Aorta (tissue), 5 donors: ENCODE data around the gene DDN. TPM values are rescaled to one million over a fixed set of nuclear protein-coding genes. Genes with fewer than 3 reads are reported as not detected.

ENCODE experiments used
- ATAC-seq: fragments of 200-7000 bp; cut with Tn5 transposase; one replicate; pipeline ENCODE4 v1.9.1; 2022; ENCODE audit warnings: moderate library complexity; ENCODE audit not compliant: low FRiP score
- DNase-seq, 2 donors: peaks; one replicate each; pipeline ENCODE4 v3.0.0-alpha.2; 2020
- H3K27ac ChIP-seq, 2 donors: one replicate each; pipeline ENCODE4 v1.5.1; 2013; ENCODE audit warnings: low read length in 2 of 2, mild to moderate bottlenecking in 2 of 2, moderate library complexity in 2 of 2, control low read depth in 1 of 2, inconsistent platforms in 1 of 2, low read depth in 1 of 2
- H3K27me3 ChIP-seq, 2 donors: one replicate each; pipeline ENCODE4 v1.6.1; 2013; ENCODE audit warnings: control low read depth in 1 of 2, low read length in 1 of 2, mild to moderate bottlenecking in 1 of 2, moderate library complexity in 1 of 2; ENCODE audit not compliant: insufficient read depth in 2 of 2, control insufficient read depth in 1 of 2
- H3K36me3 ChIP-seq, 2 donors: one replicate each; pipeline ENCODE4 v1.6.1; 2013; ENCODE audit warnings: control low read depth in 1 of 2, low read length in 1 of 2, mild to moderate bottlenecking in 1 of 2; ENCODE audit not compliant: insufficient read depth in 2 of 2, control insufficient read depth in 1 of 2
- H3K4me1 ChIP-seq, 2 donors: one replicate each; pipeline ENCODE4 v1.6.1; 2013; ENCODE audit warnings: low read length in 2 of 2, control low read depth in 1 of 2, mild to moderate bottlenecking in 1 of 2, moderate library complexity in 1 of 2; ENCODE audit not compliant: insufficient read depth in 2 of 2, control insufficient read depth in 1 of 2
- H3K4me3 ChIP-seq, 2 donors: one replicate each; pipeline ENCODE4 v1.5.1; 2013; ENCODE audit warnings: low read length in 2 of 2, control low read depth in 1 of 2, mild to moderate bottlenecking in 1 of 2
- H3K9me3 ChIP-seq: one replicate; pipeline ENCODE4 v1.6.1; 2013; ENCODE audit warnings: mild to moderate bottlenecking, low read length; ENCODE audit not compliant: control insufficient read depth
- WGBS, 2 donors: extraction: QIAGEN DNeasy Blood & Tissue Kit; methylation state at CpG; one replicate each; pipeline ENCODE4 v1.1.7; 2013; 5-methylcytosine and 5-hydroxymethylcytosine counted together
- intact Hi-C, 2 donors: fragments of 100-400 bp; cut with DNase I; formaldehyde crosslinking; loops; one replicate each; pipeline versions ENCODE4 v1.14.2 to v1.15.0; 2022
- polyA plus RNA-seq, 2 donors: library from polyadenylated mRNA; stranded (reverse); fragments of 200-250 nt; gene quantifications; one replicate each; pipeline ENCODE4 v1.2.3, GENCODE V29; 2013
- total RNA-seq, 2 donors: library from RNA; stranded (reverse); fragmentation: NEBNext Ultra II Directional; extraction: Animal tissue kit (Norgen Biotek cat#: 25700); gene quantifications; one replicate each; pipeline ENCODE4 v1.2.1, GENCODE V29; 2021
- donor health status: healthy with polysubstance abuse.
- donor health status: Bipolar disorder and iron deficiency.
- donor health status: DM: no; HTN: no; CAD: no.
- donor health status: DM: no; HTN: no; CAD: no.
- donor health status: DM: yes; HTN: yes; CAD: no.

The DDN gene
- total and polyA plus RNA-seq, 4 donors: 0.10 to 0.50 TPM; not detected in 2

GRCh38 chr12:48969160-48969771 is 29.9 kb downstream of the DDN start:
- H3K4me3 ChIP-seq: no peak overlapping the region
- no peaks in the 10 kb centered on the region for H3K36me3 ChIP-seq
- intact Hi-C loops: no loop called here
- no peaks in the 10 kb centered on the region for H3K4me1 ChIP-seq
- no peaks in the 10 kb centered on the region for H3K9me3 ChIP-seq
- no peak overlapping the region for H3K27ac ChIP-seq
- WGBS, 2 donors: 55 to 62% methylated on average over 8 of the region's 8 CpGs
- ATAC-seq: no peak
- no peaks in the 10 kb centered on the region for H3K27me3 ChIP-seq
- no peak for DNase-seq

GRCh38 chr12:48968467-48968866 is 30.7 kb downstream of the DDN start:
- ATAC-seq (no peak), DNase-seq (no peak)
- Histone ChIP-seq H3K27ac (no peak overlapping the region), H3K9me3 (no peaks in the 10 kb centered on the region), H3K27me3 (no peaks in the 10 kb centered on the region), H3K4me1 (no peaks in the 10 kb centered on the region), H3K4me3 (no peak overlapping the region), H3K36me3 (no peaks in the 10 kb centered on the region)
- intact Hi-C loops: no loop called here
- WGBS, 2 donors: 88 to 98% methylated on average over 3 of the region's 3 CpGs

GRCh38 chr12:48967991-48968390 is 31.2 kb downstream of the DDN start:
- DNase-seq (no peak), ATAC-seq (no peak)
- no peak overlapping the region for H3K4me3 ChIP-seq
- H3K27me3 ChIP-seq: no peaks in the 10 kb centered on the region
- WGBS, 2 donors: 77 to 83% methylated on average over 7 of the region's 7 CpGs
- intact Hi-C loops: no loop called here
- no peak overlapping the region for H3K27ac ChIP-seq
- no peaks in the 10 kb centered on the region for H3K36me3 ChIP-seq
- no peaks in the 10 kb centered on the region for H3K9me3 ChIP-seq
- no peaks in the 10 kb centered on the region for H3K4me1 ChIP-seq

GRCh38 chr12:48966177-48966895 is 32.8 kb downstream of the DDN start:
- WGBS, 2 donors: 61 to 62% methylated on average over 20 of the region's 20 CpGs
- no peak overlapping the region for H3K27ac ChIP-seq
- H3K4me1 ChIP-seq: no peaks in the 10 kb centered on the region
- no peaks in the 10 kb centered on the region for H3K27me3 ChIP-seq
- no peaks in the 10 kb centered on the region for H3K9me3 ChIP-seq
- DNase-seq (no peak), ATAC-seq (no peak)
- no peak overlapping the region for H3K4me3 ChIP-seq
- H3K36me3 ChIP-seq: no peaks in the 10 kb centered on the region
- intact Hi-C loops: no loop called here

GRCh38 chr12:48965298-48965838 is 33.8 kb downstream of the DDN start:
- DNase-seq (no peak), ATAC-seq (no peak)
- no peaks in the 10 kb centered on the region for H3K36me3 ChIP-seq
- H3K27ac ChIP-seq: no peak overlapping the region
- H3K9me3 ChIP-seq: no peaks in the 10 kb centered on the region
- H3K27me3 ChIP-seq: no peaks in the 10 kb centered on the region
- H3K4me3 ChIP-seq: no peak overlapping the region
- H3K4me1 ChIP-seq: no peaks in the 10 kb centered on the region
- intact Hi-C loops: no loop called here

DNA sequence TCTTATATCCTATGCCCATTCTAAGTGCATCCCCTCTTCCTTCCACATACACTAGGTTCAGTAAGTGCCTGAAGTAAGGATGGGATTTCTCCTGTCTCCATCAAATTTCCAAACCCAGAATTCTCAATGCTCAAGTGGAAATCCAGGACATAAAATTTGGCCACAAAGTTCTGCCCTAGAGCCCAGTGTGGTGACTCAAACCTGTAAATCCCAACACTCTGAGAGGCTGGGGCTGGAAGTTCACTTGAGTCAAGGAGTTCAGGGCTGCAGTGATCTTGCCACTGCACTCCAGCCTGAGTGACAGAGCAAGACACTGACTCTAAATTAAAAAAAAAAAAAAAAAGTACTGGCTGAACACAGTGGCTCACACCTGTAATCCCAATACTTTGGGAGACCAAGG is 37.4 kb downstream of the DDN start:
- no peak overlapping the region for H3K27ac ChIP-seq
- no peaks in the 10 kb centered on the region for H3K36me3 ChIP-seq
- H3K9me3 ChIP-seq: no peaks in the 10 kb centered on the region
- DNase-seq: no peak
- no peak overlapping the region for H3K4me3 ChIP-seq
- H3K4me1 ChIP-seq: no peaks in the 10 kb centered on the region
- intact Hi-C loops: no loop called here
- ATAC-seq: no peak
- H3K27me3 ChIP-seq: no peaks in the 10 kb centered on the region

DNA sequence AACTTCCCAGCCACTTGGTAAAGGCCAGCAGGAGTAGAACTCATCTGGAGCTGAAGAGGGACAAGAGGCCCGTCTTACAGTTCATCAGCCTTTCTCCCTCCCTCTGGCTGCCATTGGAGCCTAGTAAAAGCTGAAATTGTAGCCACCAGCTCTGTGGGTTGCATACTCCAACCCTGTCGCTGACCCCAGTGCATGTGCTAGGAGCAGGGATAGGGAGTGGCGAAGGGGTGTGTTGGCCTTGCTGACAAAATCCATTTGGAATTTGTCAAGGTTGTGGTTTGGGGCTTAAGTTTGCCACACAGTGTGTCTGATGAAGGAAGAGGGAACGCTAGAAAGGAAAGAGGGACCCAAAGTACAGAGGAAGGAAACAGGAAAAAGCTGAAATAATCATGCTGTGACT is 37.8 kb downstream of the DDN start:
- H3K4me1 ChIP-seq: no peaks in the 10 kb centered on the region
- no peak overlapping the region for H3K4me3 ChIP-seq
- no peaks in the 10 kb centered on the region for H3K9me3 ChIP-seq
- intact Hi-C loops: no loop called here
- ATAC-seq: no peak
- H3K27me3 ChIP-seq: no peaks in the 10 kb centered on the region
- no peak for DNase-seq
- H3K27ac ChIP-seq: no peak overlapping the region
- no peaks in the 10 kb centered on the region for H3K36me3 ChIP-seq
- 48 to 60% methylated on average over 4 of the region's 4 CpGs for WGBS, 2 donors

DNA sequence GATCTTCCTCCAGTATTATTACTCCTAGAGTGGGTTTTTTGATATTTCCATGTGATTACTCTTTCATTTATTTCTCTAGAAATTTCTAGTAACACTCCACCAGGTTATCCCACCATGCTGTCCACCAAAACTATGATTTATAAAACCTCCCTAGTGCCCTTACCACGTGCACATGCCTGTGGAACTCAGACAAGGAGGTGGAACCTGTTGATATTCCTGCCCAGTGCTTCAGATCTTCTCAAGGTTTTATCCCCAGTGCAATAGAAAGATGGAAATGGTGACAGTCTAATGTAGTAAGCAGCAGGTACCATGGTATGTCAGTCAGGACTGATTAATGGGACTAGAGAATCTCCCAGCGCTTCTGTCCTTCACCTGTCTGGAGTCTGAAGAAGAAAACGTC is 38.3 kb downstream of the DDN start:
- Histone ChIP-seq H3K36me3 (no peaks in the 10 kb centered on the region), H3K4me1 (no peaks in the 10 kb centered on the region), H3K27ac (no peak overlapping the region), H3K4me3 (no peak overlapping the region), H3K9me3 (no peaks in the 10 kb centered on the region), H3K27me3 (no peaks in the 10 kb centered on the region)
- DNase-seq: no peak
- WGBS, 2 donors: 65 to 73% methylated on average over 3 of the region's 3 CpGs
- intact Hi-C loops: no loop called here
- ATAC-seq: no peak

- no peaks in the 10 kb centered on the region for H3K9me3 ChIP-seq
- no peak for DNase-seq
- no peak overlapping the region for H3K27ac ChIP-seq
- H3K27me3 ChIP-seq: no peaks in the 10 kb centered on the region
- ATAC-seq: no peak
- intact Hi-C loops: no loop called here
- 20 to 22% methylated on average over 3 of the region's 3 CpGs for WGBS, 2 donors
- no peaks in the 10 kb centered on the region for H3K36me3 ChIP-seq
- H3K4me1 ChIP-seq: no peaks in the 10 kb centered on the region
- peak overlapping the region in 1 of 2 donors; percentile 97 for H3K4me3 ChIP-seq
Measured at GRCh38 chr12:48958049-48958388, 41.2 kb downstream of the DDN start.
